Sciatic nerve (tissue), 2 donors: Measurements from ENCODE around the gene MRPL12. TPM values are rescaled to one million over a fixed set of nuclear protein-coding genes. Genes with fewer than 3 reads are reported as not detected.
"Not testable (repeated sequence)": the region's sequence is repeated elsewhere in the genome, so short reads cannot be mapped to it uniquely, and the experiment has no call there.

Source experiments
- ATAC-seq: fragments of 200-7000 bp; cut with Tn5 transposase; one replicate; pipeline ENCODE4 v1.9.1; 2020; ENCODE audit warnings: mild to moderate bottlenecking, moderate library complexity
- DNase-seq: peaks from one replicate; pipeline ENCODE4 v3.0.0-alpha.2; 2020; ENCODE audit warnings: low spot score
- intact Hi-C: fragments of 100-400 bp; cut with DNase I; formaldehyde crosslinking; loops from one replicate; pipeline ENCODE4 v1.14.2; 2022
- total RNA-seq: library from RNA; stranded (reverse); fragmentation: NEBNext Ultra II Directional; extraction: Animal tissue kit (Norgen Biotek cat#: 25700); gene quantifications from one replicate; pipeline ENCODE4 v1.2.1, GENCODE V29; 2021
- donor health status: DM: no; HTN: no; CAD: no.
- donor health status: DM: no; HTN: no; CAD: no.

Gene MRPL12
- total RNA-seq: 23.6 TPM

DNA sequence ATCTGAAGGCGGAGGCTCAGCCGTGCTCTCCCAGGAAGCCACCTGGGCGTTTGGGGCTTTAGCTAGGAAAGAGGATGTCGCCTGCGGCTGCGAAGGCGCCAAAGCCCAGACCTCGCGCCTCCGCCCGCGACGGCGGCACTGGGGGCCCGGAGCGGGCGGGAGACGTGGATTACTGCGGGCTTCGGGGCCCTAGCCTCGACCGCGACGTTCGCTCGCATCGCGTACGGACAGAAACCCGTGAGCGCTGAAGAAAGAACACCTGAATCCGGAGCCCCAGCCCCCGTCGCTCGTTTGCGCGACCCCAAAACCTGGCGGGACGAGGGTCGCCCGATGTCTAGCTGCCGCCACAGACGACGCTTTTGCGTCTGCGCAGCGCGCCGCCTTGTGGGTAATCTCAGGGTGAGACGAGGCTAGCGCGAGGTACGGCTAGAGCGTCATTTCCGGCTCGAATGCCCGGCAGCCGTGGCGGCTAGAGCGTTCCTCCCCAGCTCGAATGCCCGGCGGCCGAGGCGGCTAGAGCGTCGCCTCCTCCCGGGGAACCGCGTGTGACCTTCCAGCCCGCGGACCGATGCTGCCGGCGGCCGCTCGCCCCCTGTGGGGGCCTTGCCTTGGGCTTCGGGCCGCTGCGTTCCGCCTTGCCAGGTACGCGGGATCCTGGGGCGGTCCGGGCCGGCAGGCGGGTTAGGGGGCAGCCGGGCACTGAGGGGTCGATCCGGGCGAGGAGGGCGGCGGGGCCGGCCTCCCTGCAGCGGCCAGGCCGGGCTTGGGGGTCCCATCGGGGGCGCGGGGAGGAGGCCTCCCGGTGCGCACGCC lies at the start of gene MRPL12:
TSS of gene MRPL12 (plus strand) at position 434 of the 813 bp plus-strand sequence. CDS start at position 569, 135 bp downstream.
- ATAC-seq: peak; percentile 96
- intact Hi-C loops: no loop called here
- peak; percentile 96 for DNase-seq

DNA sequence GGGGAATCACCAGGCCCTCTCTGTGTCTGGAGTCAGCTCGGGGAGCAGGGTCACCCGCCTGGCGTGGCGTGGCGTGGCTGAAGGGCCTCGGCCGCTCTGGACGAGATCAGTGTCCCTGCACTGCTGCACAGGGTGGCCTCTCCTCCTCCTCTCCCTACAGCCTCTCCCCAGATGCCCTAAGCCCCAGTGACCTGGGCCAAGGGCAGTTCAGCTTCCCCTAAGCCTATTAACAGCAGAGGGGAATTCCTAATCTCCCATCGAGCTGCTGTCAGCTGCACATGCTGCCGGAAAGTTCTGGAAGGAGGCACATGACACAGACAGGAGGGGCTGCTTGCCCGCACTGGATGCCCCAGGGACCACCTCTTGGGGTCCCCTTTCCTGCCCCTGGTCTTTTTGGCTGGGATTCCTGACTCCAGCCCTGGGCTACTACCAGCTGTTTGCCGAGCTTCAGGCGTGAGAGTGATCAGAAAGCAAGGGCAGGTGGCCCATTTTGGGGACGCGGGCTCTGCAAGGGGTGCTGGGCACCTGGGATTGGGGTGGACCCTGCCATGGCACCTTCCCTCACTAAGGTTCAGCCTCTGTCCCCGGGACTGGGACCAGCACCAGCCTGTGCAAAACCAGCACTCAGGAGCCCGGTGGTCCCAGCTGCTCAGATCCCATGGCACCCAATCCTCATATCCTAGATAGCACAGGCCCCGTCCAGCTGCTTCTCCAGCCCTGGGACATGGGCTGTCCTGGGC lies 47.6 kb upstream of the MRPL12 start:
- intact Hi-C loops: no loop called here
- DNase-seq (no peak), ATAC-seq (no peak)

DNA sequence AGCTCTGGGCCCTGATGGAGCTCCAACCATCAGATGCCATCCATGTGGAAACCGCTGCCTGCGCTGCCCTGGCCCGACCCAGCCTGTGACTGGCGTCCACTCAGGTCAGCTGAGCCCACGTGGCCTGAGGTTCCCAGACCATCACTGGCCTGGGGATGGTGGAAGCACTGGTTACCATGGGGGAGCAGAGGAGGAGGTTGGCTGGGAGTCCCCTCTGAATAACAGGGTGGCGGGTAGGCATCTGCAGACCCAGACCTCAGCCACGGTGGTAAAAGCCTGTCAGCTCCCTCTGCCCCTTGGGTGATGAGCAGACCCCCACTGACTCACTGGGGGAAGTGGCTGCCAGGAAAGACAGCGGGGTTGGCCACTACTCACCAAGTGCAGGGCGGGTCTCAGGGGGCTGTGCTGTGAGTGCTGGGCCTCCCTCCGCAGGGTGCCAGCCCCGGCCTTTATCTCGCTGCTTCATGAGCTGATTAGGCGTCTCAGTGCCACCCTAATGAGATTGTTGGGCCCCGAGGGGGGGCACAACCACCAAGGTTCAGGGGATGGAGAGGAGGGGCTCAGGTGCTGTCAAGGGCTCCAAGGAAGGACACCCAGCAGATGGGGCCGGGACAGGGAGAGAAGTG lies 46.9 kb upstream of the MRPL12 start, which contains the start of gene PDE6G:
TSS of gene PDE6G (minus strand) at position 425 of the 626 bp plus-strand sequence. CDS start 3,237 bp downstream, outside the sequence.
- intact Hi-C loops: no loop called here
- DNase-seq (no peak), ATAC-seq (no peak)

DNA sequence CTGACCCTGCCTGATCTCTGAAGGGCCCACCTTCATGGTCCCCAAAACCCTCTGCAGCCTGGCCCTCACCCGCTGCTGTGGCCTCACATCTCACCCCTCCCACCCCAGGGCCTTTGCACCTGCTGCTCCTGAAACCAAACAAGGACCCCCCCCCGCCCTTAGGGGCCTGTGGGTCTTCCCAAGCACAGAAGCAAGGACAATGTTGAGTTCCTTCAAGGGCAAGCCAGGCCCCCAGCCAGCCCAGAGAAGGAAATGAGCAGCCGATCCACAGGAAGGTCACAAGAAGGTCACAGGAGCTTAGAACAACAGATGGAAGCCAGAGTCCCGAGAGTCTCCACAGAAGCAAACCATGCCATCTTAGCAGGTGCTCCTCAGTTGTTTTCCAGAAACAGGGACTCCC lies 46.3 kb upstream of the MRPL12 start:
- DNase-seq (no peak), ATAC-seq (no peak)
- intact Hi-C loops: no loop called here

DNA sequence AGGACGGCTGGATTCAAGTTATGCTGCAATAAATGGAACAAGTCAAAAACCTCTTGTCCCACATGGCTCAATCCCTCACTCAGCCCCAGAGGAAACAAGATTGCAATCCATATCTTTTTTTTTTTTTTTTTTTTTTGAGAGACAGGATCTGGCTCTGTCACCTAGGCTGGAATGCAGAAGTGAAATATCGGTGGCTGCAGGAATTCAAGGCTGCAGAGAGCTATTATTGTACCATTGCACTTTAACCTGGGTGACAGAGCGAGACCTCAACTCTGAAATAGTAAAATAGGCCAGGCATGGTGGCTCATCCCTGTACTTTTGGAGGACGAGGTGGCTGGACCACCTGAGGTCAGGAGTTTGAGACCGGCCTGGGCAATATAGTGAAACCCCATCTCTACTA lies 44.1 kb upstream of the MRPL12 start:
- ATAC-seq: no peak
- intact Hi-C loops: no loop called here
- DNase-seq: no peak

DNA sequence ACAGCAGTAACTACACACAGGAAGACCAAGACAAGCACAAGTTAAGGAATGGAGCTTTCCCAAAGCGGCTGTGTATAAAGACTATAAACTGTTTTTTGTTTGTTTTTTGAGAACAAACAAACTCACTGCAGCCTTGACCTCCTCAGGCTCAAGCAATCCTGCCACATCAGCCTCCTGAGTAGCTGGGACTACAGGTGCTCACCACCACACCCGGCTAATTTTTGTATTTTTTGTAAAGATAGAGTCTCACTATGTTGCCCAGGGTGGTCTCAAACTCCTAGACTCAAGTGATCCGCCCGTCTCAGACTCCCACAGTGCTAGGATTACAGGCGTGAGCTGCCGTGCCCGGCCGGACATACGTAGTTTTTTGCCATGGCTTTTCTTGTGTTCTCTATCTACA lies 42.7 kb upstream of the MRPL12 start:
- intact Hi-C loops: no loop called here

DNA sequence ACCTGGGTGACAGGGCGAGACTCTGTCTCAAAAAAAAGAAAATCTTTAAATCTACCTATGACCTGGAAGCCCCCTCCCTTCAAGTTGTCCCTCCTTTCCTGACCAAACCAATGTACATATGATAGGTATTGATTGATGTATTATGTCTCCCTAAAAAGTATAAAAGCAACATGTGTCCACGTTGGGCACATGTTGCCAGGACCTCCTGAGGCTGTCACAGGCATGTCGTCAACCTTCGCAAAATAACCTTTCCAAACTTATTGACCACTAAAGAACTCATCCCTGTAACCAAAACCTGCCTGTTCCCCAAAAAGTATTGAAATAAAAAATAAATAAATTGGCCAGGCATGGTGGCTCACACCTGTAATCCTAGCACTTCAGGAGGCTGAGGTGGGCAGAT lies 41.2 kb upstream of the MRPL12 start:
- DNase-seq (no peak), ATAC-seq (no peak)
- intact Hi-C loops: no loop called here

More for the DNA sequence above, 42.7 kb upstream of the MRPL12 start:
- DNase-seq (no peak), ATAC-seq (no peak)

DNA sequence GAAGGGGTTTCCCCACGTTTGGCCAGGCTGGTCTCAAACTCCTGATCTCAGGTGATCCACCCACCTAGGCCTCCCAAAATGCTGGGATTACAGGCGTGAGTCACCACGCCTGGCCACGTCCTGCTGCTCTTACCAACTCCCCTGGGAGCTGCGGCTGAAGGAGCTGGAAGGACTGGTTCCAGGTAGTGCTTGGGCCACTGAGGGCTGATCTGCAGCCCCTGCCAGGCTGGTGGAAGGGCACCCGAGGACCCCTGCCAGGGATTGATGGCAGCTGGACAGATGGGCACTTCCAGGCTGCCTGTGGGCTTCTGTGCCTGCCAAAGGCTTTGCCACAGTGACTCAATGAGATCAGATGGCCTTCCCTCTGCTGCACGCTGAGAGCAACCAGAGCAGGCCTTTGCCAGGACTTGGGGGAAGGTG lies 39.1 kb upstream of the MRPL12 start:
- no peak for DNase-seq
- intact Hi-C loops: no loop called here
- ATAC-seq: no peak

DNA sequence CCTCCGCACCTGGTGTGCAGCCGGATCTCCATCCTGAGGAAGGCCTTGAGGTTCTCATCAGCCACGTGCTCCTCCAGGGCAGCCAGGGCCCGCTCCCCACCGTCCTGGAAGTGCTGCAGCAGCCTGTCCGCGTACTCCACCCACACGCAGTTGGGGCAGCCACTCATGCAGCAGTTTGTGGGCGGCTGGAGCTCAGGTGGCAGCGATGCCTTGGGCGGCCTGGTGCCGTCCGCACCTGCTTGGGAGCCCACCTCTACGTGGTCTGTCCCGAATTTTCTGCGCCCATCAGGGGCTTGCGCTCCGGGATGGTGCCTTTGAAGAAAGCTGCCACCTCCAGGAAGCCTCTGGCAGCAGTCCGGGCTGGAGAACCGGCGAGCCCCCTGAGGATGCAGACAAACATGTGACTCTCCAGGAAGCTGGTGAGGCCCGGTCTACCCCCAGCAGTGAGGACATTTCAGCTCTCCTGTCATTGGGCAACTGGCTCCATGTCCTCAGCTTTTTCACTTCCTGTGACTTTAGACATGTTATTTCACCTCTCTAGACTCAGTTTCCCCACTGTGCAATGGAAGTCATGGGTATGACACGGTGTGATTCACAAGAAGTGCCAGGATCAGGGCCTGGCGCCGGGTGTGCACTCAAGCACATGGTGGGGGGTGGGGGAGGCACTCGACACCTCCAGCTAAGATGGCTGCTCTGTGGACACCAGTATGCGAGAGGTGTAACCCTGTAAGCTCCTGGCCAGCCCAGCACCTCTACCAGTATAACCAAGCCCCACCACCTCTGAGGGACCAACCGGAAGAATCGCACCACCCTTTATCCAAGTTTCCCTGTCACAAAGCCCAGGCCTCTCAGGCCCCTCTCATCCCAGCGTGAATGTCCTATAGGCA lies 37.7 kb upstream of the MRPL12 start:
- ATAC-seq: peak; percentile 3
- DNase-seq: no peak
- intact Hi-C loops: no loop called here

DNA sequence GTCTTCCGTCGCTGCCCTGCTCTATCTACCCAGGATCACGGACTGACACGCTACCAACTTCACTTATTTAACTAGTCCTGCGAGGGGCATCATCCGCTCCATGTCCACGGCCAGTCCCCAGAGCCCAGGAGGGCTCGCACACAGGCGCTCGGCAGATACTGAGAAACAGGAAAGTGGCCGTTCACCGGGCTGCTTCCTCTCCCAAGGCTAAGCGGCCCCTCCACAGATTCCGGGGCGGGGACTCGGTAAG lies 37.1 kb upstream of the MRPL12 start:
- intact Hi-C loops: no loop called here
- ATAC-seq (no peak), DNase-seq (no peak)

DNA sequence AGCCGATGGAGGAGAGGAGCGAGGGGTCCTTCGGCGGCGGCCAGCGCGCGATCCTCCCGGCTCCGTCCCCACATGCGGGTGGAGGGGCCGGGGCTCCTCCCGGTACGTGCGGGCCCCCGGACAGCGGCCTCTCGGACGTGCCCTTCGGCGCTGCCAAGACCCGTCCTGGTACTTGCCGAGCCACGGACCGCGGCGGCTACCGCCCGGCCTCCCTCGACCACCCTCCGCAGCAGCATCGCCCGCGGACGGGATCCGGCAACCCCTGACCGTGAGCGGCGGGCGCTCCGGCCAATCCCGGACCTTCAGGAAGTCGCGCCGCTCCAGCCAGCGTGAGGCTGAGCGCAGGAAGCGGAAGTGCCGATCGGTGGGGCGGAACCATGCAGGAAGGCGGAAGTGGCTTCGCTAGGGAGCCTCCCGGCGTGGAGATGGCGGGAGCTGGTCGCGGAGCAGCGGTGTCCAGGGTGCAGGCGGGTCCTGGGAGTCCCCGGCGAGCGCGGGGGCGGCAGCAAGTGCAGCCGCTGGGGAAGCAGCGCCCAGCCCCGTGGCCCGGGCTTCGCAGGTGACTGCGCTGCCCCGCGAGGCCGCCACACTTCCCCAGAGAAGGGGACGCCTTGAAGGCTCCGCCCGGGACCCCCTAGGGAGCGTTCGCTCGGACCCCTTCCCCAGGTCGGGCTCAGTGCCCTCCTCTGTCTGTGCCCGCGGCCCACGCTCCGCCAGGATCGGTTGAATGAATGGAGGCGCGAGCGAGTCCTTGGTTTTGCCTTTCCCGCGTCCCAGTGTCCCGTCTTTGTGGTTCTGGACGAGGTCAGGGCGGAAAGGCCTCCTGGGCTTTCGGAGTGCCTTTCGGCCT lies 36.6 kb upstream of the MRPL12 start, which contains the start of the genes CCDC137 and OXLD1:
TSS of gene CCDC137 (plus strand) at position 396 of the 850 bp plus-strand sequence. CDS start at position 426, 30 bp downstream.
TSS of gene OXLD1 (minus strand) at position 264 of the 850 bp plus-strand sequence. CDS start at position 236, 28 bp downstream.
- peak; percentile 99 for ATAC-seq
- intact Hi-C loops: no loop called here
- peak; percentile 97 for DNase-seq

DNA sequence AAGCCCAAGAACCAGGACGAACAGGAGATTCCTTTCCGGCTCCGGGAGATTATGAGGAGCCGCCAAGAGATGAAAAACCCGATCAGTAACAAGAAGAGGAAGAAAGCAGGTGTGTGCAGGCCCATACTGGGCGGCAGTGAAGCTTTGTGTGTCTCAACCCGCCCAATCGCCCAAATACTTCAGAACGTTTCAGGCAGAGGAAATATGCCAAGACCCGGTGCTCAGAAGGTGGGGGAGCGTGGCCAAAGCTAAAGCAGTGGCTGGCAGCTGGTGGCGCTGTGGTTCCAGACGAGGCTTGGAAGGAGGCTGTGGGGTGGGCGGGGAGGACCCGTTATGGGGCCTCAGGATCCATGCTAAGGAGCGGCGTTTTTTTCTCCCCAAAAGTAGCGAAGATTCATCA lies 35.4 kb upstream of the MRPL12 start:
- DNase-seq: no peak
- no peak for ATAC-seq
- intact Hi-C loops: no loop called here

DNA sequence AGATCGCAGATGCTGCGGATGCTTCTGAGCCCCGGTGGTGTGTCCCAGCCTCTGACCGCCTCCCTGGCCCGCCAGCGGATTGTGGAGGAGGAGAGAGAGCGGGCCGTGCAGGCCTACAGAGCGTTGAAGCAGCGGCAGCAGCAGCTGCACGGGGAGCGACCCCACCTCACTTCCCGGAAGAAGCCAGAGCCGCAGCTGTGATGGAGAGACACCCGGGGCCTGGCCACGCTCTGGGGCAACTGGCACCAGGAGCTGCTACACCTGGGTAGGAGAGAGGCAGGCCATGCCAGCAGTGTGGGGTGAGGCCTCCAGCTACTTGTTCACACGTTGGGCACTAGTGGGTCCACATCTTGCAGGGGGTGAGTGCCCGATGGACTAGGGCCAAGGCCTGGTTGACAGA lies 30.7 kb upstream of the MRPL12 start:
- DNase-seq (no peak), ATAC-seq (no peak)
- intact Hi-C loops: no loop called here

DNA sequence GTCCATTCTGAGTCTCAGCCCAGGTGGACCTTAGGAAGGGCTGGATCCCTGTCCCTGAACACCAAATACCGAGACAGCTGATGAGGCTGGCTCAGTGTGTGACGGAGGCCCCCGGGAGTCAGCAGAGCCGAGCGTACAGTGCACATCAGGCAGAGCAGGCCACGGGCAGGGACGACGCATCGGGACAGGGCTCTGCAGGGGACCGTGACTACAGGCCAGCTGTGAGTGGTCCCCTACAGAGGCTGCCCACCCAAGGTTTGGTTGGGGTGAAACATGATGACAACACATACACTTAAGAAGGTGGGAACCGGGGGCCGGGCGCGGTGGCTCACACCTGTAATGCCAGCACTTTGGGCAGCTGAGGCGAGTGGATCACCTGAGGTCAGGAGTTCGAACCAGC lies 30.2 kb upstream of the MRPL12 start:
- intact Hi-C loops: no loop called here
- DNase-seq (no peak), ATAC-seq (no peak)

DNA sequence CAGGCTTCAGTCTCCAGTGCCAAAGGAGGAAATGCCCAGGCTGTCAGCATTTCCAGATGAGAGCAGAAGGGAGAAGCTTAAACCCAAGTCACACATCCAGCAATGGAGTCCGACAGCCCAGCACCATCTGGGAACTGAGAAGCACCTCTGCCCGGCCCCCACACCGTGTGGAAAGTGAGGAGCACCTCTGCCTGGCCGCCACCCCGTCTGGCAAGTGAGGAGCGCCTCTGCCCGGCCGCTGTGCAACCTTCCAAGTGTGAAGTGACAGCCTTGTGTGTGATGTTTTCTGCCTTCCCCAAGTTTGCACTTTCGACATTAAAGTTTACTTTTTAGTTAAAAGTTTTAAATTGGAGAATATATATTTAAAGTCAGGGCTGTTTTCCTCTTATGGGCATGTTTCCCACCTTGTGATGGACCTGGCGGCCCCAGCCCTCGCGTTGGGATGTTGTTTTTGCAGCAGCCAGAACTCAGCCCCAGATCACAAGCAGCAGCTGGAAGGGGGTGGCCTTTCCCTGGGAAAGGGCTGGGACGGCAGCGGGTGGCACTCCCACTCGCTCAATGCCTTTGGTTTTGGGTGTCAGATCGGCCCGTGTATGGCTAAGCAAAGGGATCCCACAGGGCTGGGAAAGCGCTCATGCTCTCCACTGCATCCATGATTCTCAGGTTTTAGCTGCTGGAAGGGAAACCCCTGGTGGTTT lies 29.5 kb upstream of the MRPL12 start:
- ATAC-seq (no peak), DNase-seq (no peak)
- intact Hi-C loops: no loop called here

DNA sequence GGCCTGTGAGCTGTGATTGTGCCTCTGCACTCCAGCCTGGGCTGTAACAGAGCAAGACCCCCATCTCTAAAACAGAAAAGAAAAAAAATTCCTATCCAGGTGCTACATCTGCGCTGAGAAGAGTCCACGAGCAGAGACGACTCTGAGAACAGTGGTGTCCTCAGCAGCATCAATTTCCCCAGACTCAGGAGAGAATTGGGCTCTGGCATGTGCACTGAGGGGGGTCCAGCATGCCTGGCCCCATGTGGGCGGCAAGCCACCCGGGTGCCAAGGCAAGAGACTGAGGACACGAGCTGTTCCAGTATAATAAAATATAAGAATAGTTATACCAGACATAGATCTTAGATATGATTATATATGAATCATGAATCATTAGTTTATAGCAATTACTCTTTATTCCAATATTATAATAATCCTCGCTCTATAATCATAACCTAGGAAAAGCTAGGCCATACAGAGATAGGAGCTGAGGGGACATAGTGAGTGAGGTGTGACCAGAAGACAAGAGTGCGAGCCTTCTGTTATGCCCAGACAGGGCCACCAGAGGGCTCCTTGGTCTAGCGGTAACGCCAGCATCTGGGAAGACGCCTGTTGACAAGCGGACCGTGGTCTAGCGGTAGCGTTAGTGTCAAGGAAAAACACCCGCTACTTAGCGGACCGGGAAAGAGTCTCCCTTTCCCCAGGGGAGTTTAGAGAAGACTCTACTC lies 27.5 kb upstream of the MRPL12 start:
- ATAC-seq, intact Hi-C loops, DNase-seq: not testable (repeated sequence)

DNA sequence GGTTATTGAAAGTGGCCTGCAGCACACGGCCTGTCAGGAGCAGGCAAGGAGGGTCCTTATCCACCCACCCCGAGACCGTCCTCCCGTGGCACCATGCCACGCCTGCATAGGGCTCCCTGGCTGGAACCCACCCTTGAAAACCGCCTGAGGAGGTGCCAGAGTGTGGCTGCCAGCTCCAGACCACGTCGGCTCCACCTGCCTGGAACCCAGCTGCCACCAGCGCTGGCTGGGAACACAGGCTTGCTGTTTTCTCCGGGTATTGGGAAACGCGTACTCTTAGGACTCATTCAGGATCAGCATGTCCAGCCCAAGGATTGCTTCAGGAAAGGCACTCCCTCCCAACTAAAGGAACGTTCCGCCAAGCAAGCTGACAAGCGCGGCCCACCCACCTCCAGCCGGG lies 26.3 kb upstream of the MRPL12 start:
- ATAC-seq (no peak), DNase-seq (no peak)
- intact Hi-C loops: no loop called here
